Neural cell (in vitro differentiated cells): Measurements from ENCODE around the gene PLD4.

Experiments
- CTCF ChIP-seq: fragments of 450-650 bp; IDR thresholded peaks from 2 replicates; pipeline ENCODE4 v1.5.1; 2014; ENCODE audit warnings: antibody characterized with exemption, mild to moderate bottlenecking, moderate library complexity; ENCODE audit not compliant: poor library complexity, severe bottlenecking
- SMC3 ChIP-seq: fragments of 450-650 bp; conservative IDR thresholded peaks from 2 replicates; pipeline ENCODE4 v1.6.1; 2014; ENCODE audit warnings: antibody characterized with exemption, mild to moderate bottlenecking, moderate library complexity; ENCODE audit not compliant: poor library complexity

GRCh38 chr14:104927432-104927816 lies 2.7 kb downstream of the PLD4 start:
- TF ChIP-seq CTCF (no peak), SMC3 (no peak)
